ENCODE results near the gene AFF1. TPM values are rescaled to one million over a fixed set of nuclear protein-coding genes. Genes with fewer than 3 reads are reported as not detected.

Gene AFF1
- polyA plus RNA-seq, 10 donors: 15.5 to 31.3 (median 22.0) TPM

GRCh38 chr4:86946868-86947500 is 12.2 kb downstream of the AFF1 start:
- DNase-seq: no peak

- DNase-seq: no peak
These were observed 12.8 kb downstream of the AFF1 start for GRCh38 chr4:86947501-86948120.

GRCh38 chr4:86948276-86948675 is 13.5 kb downstream of the AFF1 start:
- no peak for DNase-seq

GRCh38 chr4:86950831-86951525 is 16.2 kb downstream of the AFF1 start:
- DNase-seq: no peak

GRCh38 chr4:86955888-86956451 is 21.2 kb downstream of the AFF1 start:
- no peak for DNase-seq

- DNase-seq: no peak
These were observed 22.4 kb downstream of the AFF1 start for GRCh38 chr4:86957215-86957614.

GRCh38 chr4:86959588-86960500 is 25.0 kb downstream of the AFF1 start:
- DNase-seq: no peak

- DNase-seq: peak in 1 of 3 donors; percentile 16
These were observed 25.7 kb downstream of the AFF1 start for GRCh38 chr4:86960557-86960961.

- no peak for DNase-seq
These were observed 26.3 kb downstream of the AFF1 start for GRCh38 chr4:86961116-86961515.

GRCh38 chr4:86961605-86962295 is 26.9 kb downstream of the AFF1 start:
- peak in 1 of 3 donors; percentile 81 for DNase-seq

GRCh38 chr4:86963697-86964096 is 28.9 kb downstream of the AFF1 start:
- DNase-seq: no peak

- DNase-seq: no peak
These were observed 30.5 kb downstream of the AFF1 start for GRCh38 chr4:86965019-86965976.

GRCh38 chr4:86967073-86967472 is 32.3 kb downstream of the AFF1 start:
- no peak for DNase-seq

- DNase-seq: no peak
These were observed 33.0 kb downstream of the AFF1 start for GRCh38 chr4:86967798-86968197.

GRCh38 chr4:86968547-86968946 is 33.7 kb downstream of the AFF1 start:
- DNase-seq: no peak

- DNase-seq: no peak
These were observed 35.9 kb downstream of the AFF1 start for GRCh38 chr4:86970447-86971354.

GRCh38 chr4:86971355-86971683 is 36.5 kb downstream of the AFF1 start:
- no peak for DNase-seq

GRCh38 chr4:86972997-86973396 is 38.2 kb downstream of the AFF1 start:
- DNase-seq: no peak

GRCh38 chr4:86973668-86974067 is 38.9 kb downstream of the AFF1 start:
- no peak for DNase-seq
